Activated gamma-delta T cell treated with Interleukin-2 at 50 U/mL for 16 hours (primary cell): Measurements from ENCODE around the gene ITPKC.
"Not testable (repeated sequence)": the region's sequence is repeated elsewhere in the genome, so short reads cannot be mapped to it uniquely, and the experiment has no call there.

Experiments
- DNase-seq: peaks from one replicate; pipeline ENCODE4 v3.0.0-alpha.2; 2020

ITPKC gene

DNA sequence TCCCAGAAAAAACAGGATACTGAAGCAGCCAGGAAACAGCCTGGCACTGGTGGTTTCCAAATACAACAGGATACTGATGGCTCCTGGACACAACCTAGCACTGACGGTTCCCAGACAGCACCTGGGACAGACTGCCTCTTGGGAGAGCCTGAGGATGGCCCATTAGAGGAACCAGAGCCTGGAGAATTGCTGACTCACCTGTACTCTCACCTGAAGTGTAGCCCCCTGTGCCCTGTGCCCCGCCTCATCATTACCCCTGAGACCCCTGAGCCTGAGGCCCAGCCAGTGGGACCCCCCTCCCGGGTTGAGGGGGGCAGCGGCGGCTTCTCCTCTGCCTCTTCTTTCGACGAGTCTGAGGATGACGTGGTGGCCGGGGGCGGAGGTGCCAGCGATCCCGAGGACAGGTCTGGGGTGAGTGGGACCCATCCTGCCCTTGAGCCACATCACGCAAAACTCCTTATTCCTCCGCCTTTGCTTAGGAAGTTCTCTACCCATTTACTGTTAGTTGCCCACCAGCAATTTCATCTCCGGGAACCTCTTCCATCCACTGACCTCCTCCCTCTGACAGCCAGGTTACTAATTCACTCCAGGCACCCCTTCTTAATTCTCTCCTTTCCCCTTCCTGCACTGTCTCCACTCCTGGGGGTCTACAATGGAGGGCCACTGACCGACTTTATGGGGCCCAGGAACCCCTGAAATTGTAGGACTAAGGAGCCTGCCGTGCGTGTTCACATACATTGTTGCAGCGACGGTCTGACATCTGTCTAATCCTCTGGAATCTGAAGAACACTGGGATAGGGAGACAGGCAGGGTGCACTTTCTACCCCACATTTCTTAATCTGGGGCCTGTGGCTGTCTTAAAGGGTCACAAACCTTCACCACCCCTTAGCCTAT is 1.2 kb downstream of the ITPKC start:
- DNase-seq: no peak

DNA sequence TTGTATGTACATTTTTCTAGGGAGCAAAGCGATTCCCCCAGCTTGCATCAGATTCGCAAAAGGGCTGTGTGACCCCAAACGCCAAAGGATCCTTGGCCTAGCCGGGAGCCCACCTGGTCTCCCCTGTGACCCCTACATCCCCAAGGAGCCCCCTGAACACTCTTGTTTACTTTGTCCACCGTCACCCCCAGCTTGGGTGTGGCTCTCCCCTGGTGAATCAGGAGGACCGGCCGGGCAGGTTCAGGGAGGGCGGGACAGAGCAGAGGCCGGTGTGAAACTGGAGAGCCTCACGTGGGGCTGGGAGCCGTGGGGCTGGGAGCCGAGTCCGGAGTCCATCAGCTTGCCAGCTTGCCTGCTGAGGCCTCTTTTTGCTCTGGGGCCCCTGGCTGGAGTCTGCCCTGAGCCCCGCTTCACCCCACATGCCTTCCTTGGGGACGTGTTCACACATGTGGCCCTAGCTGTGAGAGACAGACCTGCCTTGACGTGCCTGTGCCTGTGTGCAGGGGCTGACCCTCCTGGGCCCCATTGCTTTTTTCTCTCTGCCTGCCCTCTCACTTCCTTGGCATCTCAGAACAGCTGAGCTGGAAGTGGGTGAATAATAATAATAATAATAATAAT is 2.0 kb downstream of the ITPKC start:
- DNase-seq: no peak

DNA sequence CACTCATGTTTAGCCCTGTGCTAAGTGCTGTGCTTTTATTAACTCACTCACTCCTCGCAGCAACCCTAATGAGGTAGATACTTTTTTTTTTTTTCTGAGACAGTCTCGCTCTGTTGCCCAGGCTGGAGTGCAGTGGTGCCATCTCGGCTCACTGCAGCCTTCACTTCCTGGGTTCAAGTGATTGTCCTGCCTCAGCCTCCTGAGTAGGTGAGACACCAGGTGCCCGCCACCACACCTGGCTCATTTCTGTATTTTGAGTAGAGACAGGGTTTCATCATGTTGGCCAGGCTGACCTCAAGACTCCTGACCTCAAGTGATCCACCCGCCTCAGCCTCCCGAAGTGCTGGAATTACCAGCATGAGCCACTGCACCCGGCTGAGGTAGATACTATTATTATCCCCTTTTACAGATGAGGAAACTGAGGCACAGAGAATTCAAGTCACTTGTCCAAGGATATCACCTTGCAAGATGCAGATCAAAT is 2.5 kb downstream of the ITPKC start:
- no peak for DNase-seq

DNA sequence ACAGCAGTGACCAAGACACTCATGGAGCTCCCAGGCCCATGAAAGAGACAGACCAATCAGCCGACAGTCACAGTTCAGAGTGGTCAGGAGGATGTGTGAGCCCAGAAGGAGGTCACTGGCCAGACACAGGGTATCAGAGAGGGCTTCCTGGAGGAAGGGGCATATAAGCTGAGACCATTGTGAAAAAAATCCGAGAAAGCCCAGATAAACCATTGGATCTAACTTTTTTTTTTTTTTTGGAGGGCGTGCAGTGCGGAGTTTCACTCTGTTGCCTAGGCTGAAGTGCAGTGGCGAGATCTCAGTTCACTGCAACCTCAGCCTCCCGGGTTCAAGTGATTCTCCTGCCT is 4.2 kb downstream of the ITPKC start:
- DNase-seq: no peak

DNA sequence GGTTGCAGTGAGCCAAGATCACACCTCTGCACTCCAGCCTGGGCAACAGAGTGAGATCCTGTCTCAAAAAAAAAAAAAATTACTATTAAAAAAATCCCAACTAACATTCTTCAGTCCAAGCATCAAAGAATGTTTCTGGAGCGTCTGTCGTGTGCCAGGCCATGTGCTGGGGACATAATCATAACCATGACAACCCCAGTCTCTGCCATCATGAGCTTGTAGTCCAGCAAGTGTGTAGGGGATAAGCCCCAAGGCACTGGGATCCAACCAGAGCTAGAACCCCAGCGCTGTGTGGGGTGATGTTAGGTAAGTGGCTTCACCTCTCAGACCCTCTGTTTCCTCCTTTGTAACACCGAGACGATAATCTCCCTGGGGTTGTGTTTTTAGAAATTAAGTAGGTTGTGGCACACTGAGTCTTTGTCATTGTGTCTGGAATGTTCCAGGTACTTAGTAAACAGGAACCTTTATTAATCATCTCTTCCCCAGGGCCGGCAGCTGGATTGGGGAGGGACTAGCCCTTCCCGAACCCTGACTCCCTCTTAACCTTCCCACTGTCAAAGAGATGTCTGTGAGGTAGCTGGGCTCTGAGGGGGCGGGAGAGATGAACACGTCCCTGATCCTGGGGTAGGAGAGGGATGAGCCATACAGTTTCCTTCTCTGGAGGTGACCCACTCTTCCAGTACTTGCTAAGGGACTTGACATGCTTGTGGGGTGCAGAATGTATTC is 5.2 kb downstream of the ITPKC start:
- DNase-seq: no peak

DNA sequence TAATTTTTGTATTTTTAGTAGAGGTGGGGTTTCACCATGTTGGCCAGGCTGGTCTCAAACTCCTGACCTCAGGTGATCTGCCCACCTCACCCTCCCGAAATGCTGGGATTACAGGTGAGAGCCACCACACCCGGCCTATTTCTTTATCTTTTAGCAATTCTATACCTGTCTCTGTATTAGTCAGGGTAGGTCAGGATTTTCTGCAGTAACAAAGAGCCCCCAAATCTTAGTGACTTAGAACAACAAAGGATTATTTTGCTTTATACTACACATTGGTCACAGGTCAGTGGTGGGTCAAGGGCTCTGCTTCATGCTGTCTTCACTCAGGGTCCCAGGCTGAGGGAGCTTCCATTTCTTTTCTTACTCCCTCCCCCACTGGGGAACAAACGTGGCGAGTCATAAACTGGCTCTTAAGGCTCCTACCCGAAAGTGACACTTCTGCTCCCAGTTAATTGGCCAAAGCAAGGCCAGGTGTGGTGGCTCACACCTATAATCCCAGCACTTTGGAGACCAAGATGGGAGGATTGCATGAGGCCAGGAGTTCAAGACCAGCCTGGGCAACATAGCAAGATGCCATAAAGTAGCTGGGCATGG is 6.8 kb downstream of the ITPKC start:
- no peak for DNase-seq

DNA sequence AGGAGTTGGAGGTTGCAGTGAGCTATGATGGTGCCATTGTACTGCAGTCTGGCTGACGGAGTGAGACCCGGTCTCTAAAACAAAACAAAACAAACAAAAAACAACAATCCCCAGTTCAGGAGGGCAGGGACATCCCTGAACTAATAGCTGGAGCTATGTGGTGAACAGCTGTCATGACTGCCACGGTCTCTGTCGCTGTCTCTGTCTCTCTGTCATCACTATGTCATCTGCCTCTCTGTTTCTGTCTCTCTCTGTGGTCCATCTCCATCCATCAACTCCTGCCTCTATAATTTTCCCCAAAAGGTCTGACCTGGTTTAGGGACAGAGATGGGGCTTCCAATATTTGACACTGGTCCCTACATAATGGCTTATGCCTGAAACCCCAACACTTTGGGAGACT is 7.4 kb downstream of the ITPKC start:
- no peak for DNase-seq

DNA sequence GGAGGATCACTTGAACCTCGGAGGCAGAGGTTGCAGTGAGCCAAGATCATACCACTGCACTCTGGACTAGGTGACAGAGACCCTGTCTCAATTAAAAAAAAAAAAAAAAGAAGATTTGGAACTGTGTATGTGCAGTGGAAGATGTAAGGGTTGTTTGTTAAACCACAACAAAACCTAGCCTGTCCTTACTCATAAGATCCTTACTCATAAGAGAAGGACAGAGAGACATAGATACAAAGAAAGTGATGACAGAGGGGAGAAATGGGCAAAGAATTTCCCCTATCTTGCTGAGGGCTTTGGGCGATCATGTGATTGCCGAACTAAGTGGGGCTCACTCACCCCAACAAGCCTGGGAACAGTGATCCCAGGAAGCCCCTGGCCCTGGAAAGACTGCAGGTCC is 7.9 kb downstream of the ITPKC start:
- DNase-seq: no peak

DNA sequence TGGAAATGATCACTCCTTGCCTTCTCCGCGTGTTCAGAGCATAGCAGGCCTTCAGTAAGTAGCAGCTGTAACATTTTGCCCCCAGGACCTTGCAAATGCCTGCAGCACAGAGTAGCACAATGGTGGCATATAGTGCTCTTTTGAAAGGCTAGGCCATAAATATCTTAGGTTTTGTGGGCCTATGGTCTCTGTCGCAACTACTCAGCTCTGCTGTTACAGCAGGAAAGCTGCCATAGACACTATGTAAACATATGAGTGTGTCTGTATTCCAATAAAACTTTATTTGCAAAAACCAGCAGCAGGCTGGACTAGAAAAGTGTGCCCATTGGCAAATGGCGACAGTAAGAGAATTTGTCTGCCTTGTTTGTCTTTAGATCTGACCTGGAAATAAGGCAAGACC is 9.4 kb downstream of the ITPKC start:
- no peak for DNase-seq

DNA sequence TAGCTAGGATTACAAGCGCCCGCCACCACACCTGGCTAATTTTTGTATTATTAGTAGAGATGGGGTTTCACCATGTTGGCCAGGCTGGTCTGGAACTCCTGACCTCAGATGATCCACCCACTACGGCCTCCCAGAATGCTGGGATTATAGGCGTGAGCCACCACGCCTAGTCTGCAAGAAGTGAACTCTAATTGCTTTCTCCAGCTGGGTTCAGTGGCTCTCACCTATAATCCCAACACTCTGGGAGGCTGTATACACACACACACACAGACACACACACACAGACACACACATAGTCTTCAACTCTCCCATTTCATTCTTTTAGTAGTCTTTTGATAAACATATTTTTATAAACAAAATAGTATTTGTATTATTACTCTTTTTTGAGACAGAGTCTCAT is 13.2 kb downstream of the ITPKC start:
- DNase-seq: not testable (repeated sequence)

DNA sequence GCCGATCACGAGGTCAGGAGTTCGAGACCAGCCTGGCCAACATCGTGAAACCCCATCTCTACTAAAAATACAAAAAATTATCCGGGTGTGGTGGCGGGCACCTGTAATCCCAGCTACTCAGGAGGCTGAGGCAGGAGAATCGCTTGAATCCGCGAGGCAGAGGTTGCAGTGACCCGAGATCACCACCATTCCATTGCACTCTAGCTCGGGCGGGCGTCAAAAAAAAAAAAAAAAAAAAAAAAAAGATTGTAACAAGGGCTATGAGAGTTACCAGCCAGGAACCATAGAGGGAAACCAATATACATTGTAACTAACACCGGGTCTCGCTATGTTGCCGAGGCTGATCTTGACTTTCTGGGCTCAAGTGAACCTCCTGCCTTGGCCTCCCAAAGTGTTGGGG is 15.4 kb downstream of the ITPKC start:
- DNase-seq: not testable (repeated sequence)

DNA sequence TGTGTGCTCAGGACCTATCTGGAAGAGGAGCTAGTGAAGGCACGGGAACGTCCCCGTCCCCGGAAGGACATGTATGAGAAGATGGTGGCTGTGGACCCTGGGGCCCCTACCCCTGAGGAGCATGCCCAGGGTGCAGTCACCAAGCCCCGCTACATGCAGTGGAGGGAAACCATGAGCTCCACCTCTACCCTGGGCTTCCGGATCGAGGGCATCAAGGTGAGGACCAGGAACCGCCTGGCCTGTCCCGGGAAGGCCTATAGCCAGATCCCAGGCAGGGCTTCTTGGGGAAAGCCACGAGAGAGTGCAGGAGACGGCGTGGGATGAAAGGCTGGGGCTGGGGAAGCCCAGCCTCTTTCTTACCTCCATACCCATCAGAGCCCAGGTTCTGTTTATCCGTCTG is 16.2 kb downstream of the ITPKC start:
- no peak for DNase-seq

DNA sequence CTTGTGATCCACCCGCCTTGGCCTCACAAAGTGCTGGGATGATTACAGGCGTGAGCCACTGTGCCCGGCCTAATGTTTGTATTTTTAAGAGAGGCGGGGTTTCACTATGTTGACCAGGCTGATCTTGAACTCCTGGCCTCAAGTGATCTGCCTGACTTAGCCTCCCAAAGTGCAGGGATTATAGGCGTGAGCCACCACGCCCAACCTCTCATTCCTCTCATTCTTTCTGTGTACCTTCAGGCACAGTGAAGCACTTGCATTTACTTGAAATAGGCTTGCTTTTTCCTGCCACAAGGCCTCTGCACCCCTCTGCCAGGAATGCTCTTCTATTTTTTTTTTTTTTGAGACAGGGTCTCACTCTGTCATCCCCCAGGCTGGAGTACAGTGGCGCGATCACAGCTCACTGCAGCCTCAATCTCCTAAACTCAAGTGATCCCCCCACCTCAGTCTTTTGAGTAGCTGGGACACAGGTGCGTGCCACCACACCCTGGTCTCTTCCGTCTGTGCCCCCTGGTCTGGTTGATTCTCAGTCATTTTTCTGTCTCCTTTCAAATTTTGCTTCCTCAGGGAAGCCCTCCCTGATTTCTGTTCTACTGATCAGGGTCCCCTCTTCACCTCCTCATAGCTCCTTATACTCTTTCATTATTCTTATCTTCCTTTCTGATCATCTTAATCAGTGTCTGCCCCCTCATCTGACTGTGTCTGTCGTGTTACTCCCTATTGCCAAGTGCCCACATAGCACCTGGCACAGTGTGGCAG is 18.3 kb downstream of the ITPKC start:
- DNase-seq: no peak

DNA sequence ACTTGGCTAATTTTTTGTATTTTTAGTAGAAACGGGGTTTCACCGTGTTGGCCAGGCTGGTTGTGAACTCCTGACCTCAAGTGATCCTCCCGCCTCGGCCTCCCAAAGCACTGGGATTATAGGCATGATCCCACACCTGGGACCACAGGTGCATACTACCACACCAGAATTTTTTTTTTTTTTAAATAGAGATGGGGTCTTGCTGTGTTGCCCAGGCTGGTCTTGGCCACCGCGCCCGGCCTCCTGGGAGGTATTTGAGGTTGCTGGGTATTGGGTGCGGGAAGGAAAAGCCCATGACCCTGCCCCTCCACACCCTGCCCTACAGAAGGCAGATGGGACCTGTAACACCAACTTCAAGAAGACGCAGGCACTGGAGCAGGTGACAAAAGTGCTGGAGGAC is 19.7 kb downstream of the ITPKC start:
- DNase-seq: no peak

DNA sequence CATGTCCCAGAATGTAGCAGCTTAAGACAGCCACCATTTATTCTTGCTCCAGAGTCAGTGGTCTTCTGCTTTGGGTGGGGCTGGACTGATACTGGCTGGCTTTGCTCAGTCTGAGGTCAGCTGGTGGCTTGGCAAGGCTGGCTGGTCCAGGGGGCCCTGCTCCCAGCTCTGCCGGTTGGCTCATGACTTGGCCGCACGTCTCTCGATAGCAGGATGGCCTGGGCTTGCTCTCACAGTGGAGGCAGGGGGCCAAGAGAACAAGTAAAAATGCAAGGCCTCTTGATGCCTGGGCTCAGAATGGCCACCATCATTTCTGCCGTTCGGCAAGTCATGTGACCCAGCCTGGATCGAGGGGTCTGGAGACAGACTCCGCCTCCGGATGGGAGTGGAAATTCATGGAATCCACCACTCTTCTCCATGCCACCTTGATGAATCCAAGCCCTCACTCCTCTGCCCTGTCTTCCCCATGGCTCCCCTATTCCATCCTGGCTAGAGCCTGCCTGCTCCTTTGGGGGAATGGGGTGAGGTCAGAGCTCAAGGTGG is 20.3 kb downstream of the ITPKC start:
- no peak for DNase-seq

DNA sequence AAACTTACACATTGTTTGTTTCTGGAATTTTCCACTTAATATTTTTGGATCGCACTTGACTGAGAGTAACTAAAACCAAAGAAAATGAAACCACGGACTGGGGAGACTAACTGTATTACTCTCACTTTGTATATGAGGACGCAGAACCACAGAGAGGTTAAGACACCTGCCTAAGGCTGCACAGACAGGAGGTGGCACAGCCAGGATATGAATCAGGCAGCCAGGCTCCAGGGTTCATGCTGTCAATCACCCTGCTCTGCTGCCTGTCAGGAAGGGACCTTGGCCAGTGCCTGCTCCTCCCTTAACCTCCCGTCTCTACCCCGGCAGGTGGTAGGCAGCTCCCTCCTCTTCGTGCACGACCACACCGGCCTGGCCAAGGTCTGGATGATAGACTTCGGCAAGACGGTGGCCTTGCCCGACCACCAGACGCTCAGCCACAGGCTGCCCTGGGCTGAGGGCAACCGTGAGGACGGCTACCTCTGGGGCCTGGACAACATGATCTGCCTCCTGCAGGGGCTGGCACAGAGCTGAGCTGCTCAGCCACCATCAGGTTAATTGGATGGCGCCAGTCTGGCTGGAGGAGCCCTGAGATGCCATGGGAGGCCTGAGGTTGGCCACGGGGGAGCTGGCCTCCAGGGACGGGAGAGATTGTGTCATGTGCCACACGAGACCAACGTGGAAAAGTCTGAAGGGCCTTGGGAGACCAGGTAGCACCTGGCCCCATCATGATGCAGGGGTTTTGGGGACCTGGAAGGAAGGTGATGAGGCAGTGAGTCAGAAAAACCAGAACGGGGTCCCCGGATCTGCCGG is 22.3 kb downstream of the ITPKC start:
- DNase-seq: no peak

DNA sequence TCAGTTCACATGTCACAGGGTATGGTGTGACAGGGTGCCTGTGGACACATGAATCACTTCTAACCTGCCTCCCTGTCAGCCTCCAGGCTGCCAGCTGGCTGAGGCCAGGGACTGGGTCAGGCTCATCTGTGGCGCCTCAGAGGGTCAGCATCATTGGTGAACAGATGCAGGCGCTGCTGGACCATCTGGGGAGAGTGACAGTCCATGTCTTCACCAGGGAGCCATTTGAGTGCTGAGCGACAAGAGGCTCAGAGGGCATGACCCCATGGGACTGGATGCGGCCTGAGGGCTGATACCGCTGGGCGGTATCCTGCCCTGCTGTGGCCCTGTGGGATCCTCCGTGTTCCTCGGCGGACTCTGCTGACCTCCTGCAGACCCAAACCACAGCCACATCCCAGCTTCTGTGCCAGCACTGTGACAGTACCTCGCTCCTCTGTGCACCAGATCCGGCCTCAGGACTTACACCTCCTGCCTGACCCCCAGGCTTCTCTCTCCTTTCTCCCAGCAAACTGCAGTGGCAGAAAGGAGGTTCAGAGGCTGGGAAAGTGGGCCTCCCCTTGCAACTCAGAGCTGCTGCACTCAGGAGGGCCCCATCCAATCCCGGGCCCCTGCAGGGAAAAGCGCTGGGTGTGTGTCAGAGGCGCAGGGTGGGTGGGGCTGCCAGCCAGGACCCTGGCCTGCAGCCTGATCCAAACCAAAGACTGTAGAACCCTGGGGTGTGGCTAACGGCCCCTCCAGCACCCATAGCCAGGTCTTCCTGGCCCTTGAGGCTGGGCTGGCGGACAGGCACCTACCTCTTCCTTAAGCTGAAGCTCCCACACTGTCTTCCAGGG is 23.2 kb downstream of the ITPKC start:
- no peak for DNase-seq

DNA sequence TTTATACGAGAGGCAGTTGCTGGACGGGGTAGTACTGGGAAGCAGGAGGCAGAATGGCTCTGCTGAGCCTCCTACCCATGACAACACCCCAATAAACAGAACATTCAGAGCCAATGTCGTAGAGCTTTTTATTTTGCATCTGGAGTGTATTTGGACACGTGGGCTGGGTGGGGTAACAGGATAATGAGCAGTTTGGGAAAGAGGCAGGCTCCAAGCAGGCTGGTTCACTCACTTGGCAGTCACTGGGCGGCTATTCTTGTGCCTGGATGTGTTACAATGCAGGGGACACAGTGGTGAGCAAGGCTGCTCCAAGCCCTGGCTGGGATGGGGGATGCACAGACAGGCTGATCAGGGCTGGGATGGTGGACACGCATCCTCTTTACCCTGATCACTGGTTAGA is 23.8 kb downstream of the ITPKC start:
- no peak for DNase-seq

DNA sequence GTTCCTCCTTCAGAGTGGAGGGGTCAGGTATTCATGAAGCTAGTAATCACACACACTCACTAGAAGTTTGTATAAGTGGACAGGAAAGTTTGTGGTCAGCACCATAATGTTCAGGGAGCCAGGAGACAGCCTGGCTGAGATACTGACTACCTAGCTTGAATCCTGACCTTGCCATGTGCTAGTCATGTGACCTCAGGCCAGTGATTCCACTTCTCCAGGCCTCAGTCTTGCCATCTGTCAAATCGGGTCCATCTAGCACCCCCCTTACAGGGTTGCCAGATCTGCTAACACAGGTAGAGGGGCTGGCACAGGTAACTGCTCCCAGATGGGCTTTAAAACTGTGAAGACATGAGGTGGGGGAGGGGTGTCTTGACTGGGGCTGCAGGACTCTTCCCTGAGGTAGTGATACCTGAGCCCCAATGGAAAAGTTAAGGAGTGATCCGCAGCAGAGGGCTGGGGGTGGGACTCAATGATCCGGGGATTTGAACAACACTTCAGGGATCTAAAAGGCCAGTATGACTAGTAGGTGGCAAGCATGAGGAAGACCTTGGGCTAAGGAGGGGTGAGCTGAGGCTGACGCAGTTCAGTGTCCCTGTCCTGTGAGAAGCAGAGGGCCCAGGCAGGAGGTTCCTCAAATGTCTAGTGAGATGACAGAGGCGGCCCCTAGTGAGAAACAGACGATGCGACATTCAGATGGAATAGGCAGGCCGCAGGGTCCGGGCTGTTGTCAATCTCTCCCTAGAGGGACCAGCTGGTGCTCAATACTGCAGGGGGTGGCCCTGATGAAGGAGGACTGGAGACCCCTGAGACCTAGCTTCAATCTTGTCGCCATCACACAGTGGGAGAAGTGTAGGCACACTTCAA is 24.8 kb downstream of the ITPKC start:
- no peak for DNase-seq

DNA sequence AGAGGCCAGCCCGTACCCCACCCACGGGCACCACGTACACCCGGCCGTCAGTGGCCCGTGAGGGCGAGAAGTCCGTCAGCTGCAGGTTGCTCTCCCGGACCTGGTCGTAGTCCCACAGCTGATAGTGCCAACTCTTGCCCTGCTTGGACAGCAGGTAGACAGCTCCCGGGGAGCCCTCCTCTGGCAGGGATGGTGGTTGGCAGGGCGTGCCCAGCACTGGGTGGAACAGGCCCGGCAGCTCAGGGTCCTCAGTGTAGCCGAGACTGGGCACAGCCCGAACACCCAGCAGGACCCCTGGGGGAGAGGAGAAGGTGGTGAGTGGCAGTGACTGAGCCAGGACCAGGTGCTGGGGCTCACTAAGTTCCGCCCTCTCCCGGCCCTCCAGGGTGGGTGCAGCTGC is 25.6 kb downstream of the ITPKC start:
- no peak for DNase-seq
